ENCODE results near the gene PHETA1. TPM values are rescaled to one million over a fixed set of nuclear protein-coding genes. Genes with fewer than 3 reads are reported as not detected.
A peak's percentile ranks its signal among the peaks of the same experiment; 100 is the strongest.

The PHETA1 gene
- total RNA-seq, 1 donor from 2014 or later = 7.5 TPM

GRCh38 chr12:111327474-111327873 is 41.4 kb downstream of the PHETA1 start:
- DNase-seq (ENCODE audit: low read depth, low spot score) = no peak

GRCh38 chr12:111322336-111323250 is 46.3 kb downstream of the PHETA1 start:
- no peak for DNase-seq (ENCODE audit: low read depth, low spot score)

- DNase-seq (ENCODE audit: low read depth, low spot score) = no peak
Observed at GRCh38 chr12:111321317-111321716, 47.6 kb downstream of the PHETA1 start.

GRCh38 chr12:111320258-111321050 is 48.4 kb downstream of the PHETA1 start:
- DNase-seq (ENCODE audit: low read depth, low spot score) = no peak

- no peak for DNase-seq (ENCODE audit: low read depth, low spot score)
Observed at GRCh38 chr12:111319600-111320257, 49.2 kb downstream of the PHETA1 start.

GRCh38 chr12:111318450-111318849 is 50.4 kb downstream of the PHETA1 start:
- DNase-seq (ENCODE audit: low read depth, low spot score) = no peak

GRCh38 chr12:111316671-111317070 is 52.2 kb downstream of the PHETA1 start:
- DNase-seq (ENCODE audit: low read depth, low spot score) = no peak

- DNase-seq (ENCODE audit: low read depth, low spot score) = peak; percentile 35
Observed at GRCh38 chr12:111314953-111315539, 53.8 kb downstream of the PHETA1 start.

GRCh38 chr12:111313833-111314259 is 55.0 kb downstream of the PHETA1 start:
- peak; percentile 32 for DNase-seq (ENCODE audit: low read depth, low spot score)

GRCh38 chr12:111312708-111313107 is 56.2 kb downstream of the PHETA1 start:
- DNase-seq (ENCODE audit: low read depth, low spot score) = no peak

- DNase-seq (ENCODE audit: low read depth, low spot score) = no peak
Observed at GRCh38 chr12:111312016-111312415, 56.9 kb downstream of the PHETA1 start.

GRCh38 chr12:111311011-111311410 is 57.9 kb downstream of the PHETA1 start:
- DNase-seq (ENCODE audit: low read depth, low spot score) = no peak

Other genes starting within 250 kb of the PHETA1 start
- 66.9 and 79.4 TPM in 2 replicates for gene SH2B3, start 36.8 kb upstream of the PHETA1 start, total RNA-seq
- 12.3 and 20.0 TPM in 2 replicates for gene ATXN2, start 230.2 kb upstream of the PHETA1 start, total RNA-seq

Measured in pulmonary artery endothelial cell (primary cell).